ENCODE results near the gene SIN3A. TPM values are rescaled to one million over a fixed set of nuclear protein-coding genes. Genes with fewer than 3 reads are reported as not detected.

SIN3A gene
- total and polyA plus RNA-seq, 2 of the 8 experiments (the other 6 are each of a cell fraction or from before 2014, with no cell fraction given): 69.5 to 109 TPM

DNA sequence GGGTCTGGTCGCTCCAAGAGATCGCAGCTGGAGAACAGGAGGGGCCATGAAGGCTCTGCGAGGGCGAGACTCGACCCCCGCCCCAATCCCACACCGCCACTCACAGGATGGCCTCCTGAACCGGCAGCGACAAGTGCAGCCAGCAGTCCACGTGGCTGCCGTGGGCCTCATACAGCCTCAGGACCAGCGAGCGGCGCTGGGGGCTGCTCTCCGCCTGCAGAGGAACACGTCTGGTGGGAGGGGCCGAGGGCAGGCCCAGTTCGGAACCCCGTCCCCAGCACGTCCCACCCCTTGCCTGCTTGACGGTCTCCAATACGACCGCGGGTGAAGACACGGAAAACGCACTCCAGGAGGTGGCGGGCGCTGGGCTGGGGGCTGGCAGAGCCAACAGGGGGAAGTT lies 95.5 kb downstream of the SIN3A start:
- no peaks in the 10 kb centered on the region; the same call in 1 of the 2 replicates for H3K79me1 ChIP-seq (ENCODE audit: low read depth, low read length)
- no peak overlapping the region for H3K4me3 ChIP-seq (ENCODE audit: extremely low read depth in 1 of 4, insufficient read depth in 2 of 4, low read depth in 3 of 4, low read length in 4 of 4)
- H3K56ac ChIP-seq (replicated peaks; ENCODE audit: insufficient read length, low read depth, low read length): no peak overlapping the region
- no peak overlapping the region for H3K18ac ChIP-seq (ENCODE audit: extremely low read depth, low read length)
- no peak for DNase-seq (ENCODE audit: low read depth in 1 of 2, low spot score in 2 of 2)
- H4K8ac ChIP-seq (ENCODE audit: extremely low read depth, insufficient read depth, low read length): no peak overlapping the region
- CTCF ChIA-PET (ENCODE audit: partially characterized antibody): interaction anchor here (1.1 kb wide), 1 partner anchor 12 kb away, joined by 3 read pairs; no protein-coding TSS in a partner anchor
- POLR2A ChIA-PET (ENCODE audit: partially characterized antibody): interaction anchor here (1.3 to 5.7 kb wide), 4 partner anchors 8 to 12 kb away, joined by 5 to 40 read pairs (median 8); partner anchors contain the start of genes MAN2C1 and NEIL1
- no peak overlapping the region for H2BK12ac ChIP-seq (ENCODE audit: low read depth, low read length)
- H3K9me3 ChIP-seq (ENCODE audit: insufficient read depth in 2 of 2, low read depth in 1 of 2, low read length in 1 of 2): no peaks in the 10 kb centered on the region
- no peak overlapping the region for H3K27ac ChIP-seq (ENCODE audit: low read depth, low read length)
- no peaks in the 10 kb centered on the region for H3K27me3 ChIP-seq (replicated peaks in 1 of 4; ENCODE audit: control insufficient read depth in 3 of 4, extremely low read depth in 1 of 4, insufficient read depth in 3 of 4, low read length in 3 of 4)
- no peak overlapping the region for H3K9ac ChIP-seq (replicated peaks in 1 of 4; ENCODE audit: extremely low read depth in 1 of 4, low read depth in 3 of 4, low read length in 3 of 4)
- no peak overlapping the region for H2AFZ ChIP-seq (ENCODE audit: low read length)
- peaks cover 0 to 7% of the 10 kb centered on the region in 2 experiments for H4K20me1 ChIP-seq (replicated peaks in 1 of 2; ENCODE audit: control insufficient read depth in 1 of 2, insufficient read depth in 2 of 2, low read length in 2 of 2)
- TF ChIP-seq TAF1 (IDR thresholded peaks at IDR 0.05; ENCODE audit: low read depth, low read length) (no peak), CBX8 (IDR thresholded peaks at IDR 0.05; ENCODE audit: borderline replicate concordance, low read depth, low read length) (no peak), CREB1 (IDR thresholded peaks at IDR 0.05) (no peak)
- no peak overlapping the region for H2BK120ac ChIP-seq (replicated peaks; ENCODE audit: low read depth, low read length)
- no peak overlapping the region for H3K14ac ChIP-seq (ENCODE audit: insufficient read length)
- no peaks in the 10 kb centered on the region for H3K79me2 ChIP-seq (ENCODE audit: control insufficient read depth in 1 of 2, insufficient read depth in 2 of 2, low read length in 2 of 2)
- no peak overlapping the region for H4K5ac ChIP-seq (ENCODE audit: insufficient read length, low read depth, low read length)
- H3K4ac ChIP-seq (replicated peaks; ENCODE audit: insufficient read length, low read depth, low read length): no peak overlapping the region
- H3K23me2 ChIP-seq (ENCODE audit: low read depth, low read length): no peaks in the 10 kb centered on the region
- no peak overlapping the region for H2BK20ac ChIP-seq (ENCODE audit: low read length)
- H3K23ac ChIP-seq (ENCODE audit: insufficient read length): no peak overlapping the region
- H4K91ac ChIP-seq (replicated peaks; ENCODE audit: insufficient read length, low read length): no peak overlapping the region
- H2AK5ac ChIP-seq (ENCODE audit: low read depth, low read length): no peak overlapping the region
- no peak overlapping the region for H3K4me2 ChIP-seq (ENCODE audit: insufficient read depth in 1 of 2, low read depth in 2 of 2, low read length in 2 of 2)
- H2BK15ac ChIP-seq (ENCODE audit: low read length): no peak overlapping the region
- FAIRE-seq: no peak
- peaks cover 0 to 15% (median 1%) of the 10 kb centered on the region in 4 experiments; a peak in 4 of 8 replicates for H3K36me3 ChIP-seq (ENCODE audit: control insufficient read depth in 2 of 4, insufficient read depth in 4 of 4, low read length in 3 of 4)
- WGBS, 2 experiments (ENCODE audit: extremely low coverage in 1 of 2, insufficient coverage in 1 of 2, insufficient read length in 1 of 2, insufficient replicate concordance in 2 of 2, low coverage in 1 of 2, low lambda C conversion rate in 2 of 2, missing lambda C conversion rate in 1 of 2): 96% methylated on average over 25 of the region's 28 CpGs; no CpG with 5 or more reads in 1 of the 2 experiments
- H2BK5ac ChIP-seq (ENCODE audit: low read depth, low read length): no peak overlapping the region
- H3K4me1 ChIP-seq (replicated peaks in 1 of 4; ENCODE audit: control insufficient read depth in 3 of 4, insufficient read depth in 4 of 4, low read length in 3 of 4): no peaks in the 10 kb centered on the region

Measured in H1 (cell line).